C4-2B (cell line): ENCODE data around the gene NALF2.
A peak's percentile ranks its signal among the peaks of the same experiment; 100 is the strongest.

ENCODE experiments used
- H3K27ac ChIP-seq: fragments of 450-650 bp; 2 replicates; pipeline ENCODE4 v1.5.1; 2017
- ZFX ChIP-seq: fragments of 450-650 bp; IDR thresholded peaks from 2 replicates; pipeline ENCODE4 v1.6.1; 2017
- TF ChIP-seq, protein P1 (sequence below): fragments of 450-650 bp; conservative IDR thresholded peaks from 2 replicates; pipeline ENCODE4 v1.5.1; 2017; ENCODE audit warnings: mild to moderate bottlenecking

The NALF2 gene

DNA sequence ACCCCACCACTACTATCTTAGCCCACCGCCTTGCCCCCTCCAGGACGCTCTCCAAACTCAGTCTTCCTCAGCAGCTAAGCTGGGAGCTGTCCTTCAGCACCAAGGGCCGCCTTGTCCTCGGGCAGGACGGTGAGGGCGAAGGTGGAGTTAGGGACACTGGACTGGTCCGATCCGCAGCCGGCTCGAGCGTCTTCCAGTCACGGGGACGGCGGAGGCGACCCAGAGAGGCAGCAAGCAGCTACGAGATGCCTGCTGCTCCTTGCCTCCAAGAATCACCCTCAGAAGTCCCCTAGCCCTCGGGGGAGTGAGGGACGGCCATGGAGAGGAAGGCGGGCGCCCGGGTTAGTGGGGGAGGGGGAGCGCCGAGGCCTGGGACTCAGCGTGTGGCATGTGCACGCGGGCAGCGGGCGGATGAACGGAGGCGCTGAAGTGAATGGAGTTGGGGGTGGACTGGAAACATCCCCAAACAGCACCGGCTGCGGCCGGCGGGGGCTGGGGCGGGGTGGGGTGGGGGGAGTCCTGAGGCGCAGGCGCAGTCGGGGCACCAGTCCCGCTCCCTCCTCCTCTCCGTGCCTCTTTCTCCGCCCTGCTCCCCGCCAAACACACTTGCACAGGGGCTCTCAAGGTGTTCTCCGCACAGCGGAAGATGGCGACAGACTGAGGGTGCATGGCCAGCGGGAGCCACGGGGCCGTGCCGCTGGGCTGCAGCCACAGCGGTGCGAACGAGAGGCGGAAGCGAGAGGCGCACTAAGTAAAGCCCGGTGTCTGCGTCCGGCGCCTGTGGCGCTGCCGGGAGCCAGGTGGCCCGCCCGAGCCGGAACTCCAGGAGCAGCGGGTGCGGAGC, at the start of gene NALF2:
Gene NALF2, plus strand, starts transcription at position 545 of the 844 bp plus-strand sequence. CDS start 957 bp downstream, outside the sequence.
- peak within 1 kb of the TSS; percentile 91 for H3K27ac ChIP-seq

DNA sequence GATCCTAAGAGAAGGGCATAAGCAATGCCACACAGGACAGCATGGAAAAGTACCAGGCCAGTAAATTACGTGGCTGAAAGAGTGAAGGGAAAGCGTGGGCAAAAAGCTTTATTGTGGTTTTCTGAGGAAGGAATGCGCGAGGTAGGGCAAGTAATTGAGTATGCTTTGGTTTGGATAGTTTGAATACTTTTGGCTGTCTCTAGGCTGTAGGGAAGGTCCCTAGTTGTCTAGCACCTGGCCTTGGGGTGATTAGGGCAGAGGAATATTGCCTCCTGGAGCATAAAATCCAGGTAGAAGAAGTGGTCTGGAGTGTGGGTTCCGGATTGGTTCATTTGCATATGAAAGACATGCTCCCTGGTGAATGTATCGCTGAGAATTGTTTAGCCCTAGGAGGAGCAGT, 46.4 kb upstream of the NALF2 start:
- TF ChIP-seq, protein P1, sequence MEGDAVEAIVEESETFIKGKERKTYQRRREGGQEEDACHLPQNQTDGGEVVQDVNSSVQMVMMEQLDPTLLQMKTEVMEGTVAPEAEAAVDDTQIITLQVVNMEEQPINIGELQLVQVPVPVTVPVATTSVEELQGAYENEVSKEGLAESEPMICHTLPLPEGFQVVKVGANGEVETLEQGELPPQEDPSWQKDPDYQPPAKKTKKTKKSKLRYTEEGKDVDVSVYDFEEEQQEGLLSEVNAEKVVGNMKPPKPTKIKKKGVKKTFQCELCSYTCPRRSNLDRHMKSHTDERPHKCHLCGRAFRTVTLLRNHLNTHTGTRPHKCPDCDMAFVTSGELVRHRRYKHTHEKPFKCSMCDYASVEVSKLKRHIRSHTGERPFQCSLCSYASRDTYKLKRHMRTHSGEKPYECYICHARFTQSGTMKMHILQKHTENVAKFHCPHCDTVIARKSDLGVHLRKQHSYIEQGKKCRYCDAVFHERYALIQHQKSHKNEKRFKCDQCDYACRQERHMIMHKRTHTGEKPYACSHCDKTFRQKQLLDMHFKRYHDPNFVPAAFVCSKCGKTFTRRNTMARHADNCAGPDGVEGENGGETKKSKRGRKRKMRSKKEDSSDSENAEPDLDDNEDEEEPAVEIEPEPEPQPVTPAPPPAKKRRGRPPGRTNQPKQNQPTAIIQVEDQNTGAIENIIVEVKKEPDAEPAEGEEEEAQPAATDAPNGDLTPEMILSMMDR = no peak
- no peak for TF ChIP-seq ZFX
- no peak overlapping the region for H3K27ac ChIP-seq

More for the DNA sequence above, at the start of gene NALF2:
- no peak for TF ChIP-seq ZFX
- TF ChIP-seq, protein P1 = peak; percentile 28

DNA sequence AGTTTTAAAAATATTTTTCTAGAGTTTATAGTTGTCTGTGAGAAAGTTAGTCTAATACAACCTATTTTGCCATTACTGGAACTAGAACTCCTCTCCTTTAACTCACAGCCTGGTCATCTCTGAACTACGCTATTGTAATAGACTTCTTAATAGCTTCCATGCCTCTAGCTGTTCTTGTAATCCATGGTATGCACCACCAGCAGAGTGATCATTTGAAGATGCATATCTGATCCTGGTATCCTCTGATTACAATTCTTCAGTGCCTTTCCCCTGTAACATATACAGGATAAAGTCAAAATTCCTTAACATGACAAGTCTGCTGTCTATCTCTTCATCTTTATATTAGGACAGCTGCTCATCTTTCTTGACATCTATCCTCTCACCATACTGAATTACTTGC, 37.6 kb upstream of the NALF2 start:
- no peak overlapping the region for H3K27ac ChIP-seq
- TF ChIP-seq, protein P1 = no peak
- TF ChIP-seq ZFX = no peak

DNA sequence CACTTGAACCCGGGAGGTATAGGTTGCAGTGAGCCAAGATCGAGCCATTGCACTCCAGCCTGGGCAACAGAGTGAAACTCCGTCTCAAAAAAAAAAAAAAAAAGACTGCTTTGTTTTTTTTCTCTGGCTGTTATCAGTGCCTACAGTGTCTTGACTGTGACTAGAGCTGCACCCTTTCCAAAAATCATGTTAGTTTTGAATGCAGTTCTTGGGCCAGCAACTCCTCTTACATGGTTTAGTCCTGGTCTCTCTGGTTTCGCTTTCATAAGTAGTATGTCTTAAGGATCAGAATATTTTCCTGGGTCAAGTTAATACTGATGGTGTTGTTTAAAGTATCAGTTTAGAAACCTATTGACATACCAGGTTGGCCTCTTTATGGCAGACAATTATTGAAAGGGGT, 34.2 kb upstream of the NALF2 start:
- no peak for TF ChIP-seq ZFX
- TF ChIP-seq, protein P1 = no peak
- no peak overlapping the region for H3K27ac ChIP-seq

DNA sequence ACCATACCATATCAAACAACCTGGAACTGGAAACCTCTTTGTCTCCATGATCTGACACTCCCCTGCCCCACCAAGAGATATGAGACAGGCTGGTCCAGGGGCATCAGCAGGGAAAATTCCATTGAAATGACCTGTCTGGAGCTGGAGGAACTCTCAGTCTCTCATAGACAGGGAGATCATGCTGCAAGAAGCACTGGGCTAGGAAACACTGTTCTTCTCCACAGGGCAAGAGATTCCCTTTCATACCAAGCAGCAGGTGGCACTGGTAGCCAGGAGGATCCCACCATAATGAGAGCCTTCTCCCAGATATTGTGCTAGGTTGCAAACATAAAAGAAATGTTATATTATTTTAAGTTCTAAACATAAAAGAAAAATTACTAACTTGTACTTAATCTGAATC, 14.5 kb upstream of the NALF2 start:
- H3K27ac ChIP-seq = no peak overlapping the region
- TF ChIP-seq ZFX = no peak
- TF ChIP-seq, protein P1 = no peak

DNA sequence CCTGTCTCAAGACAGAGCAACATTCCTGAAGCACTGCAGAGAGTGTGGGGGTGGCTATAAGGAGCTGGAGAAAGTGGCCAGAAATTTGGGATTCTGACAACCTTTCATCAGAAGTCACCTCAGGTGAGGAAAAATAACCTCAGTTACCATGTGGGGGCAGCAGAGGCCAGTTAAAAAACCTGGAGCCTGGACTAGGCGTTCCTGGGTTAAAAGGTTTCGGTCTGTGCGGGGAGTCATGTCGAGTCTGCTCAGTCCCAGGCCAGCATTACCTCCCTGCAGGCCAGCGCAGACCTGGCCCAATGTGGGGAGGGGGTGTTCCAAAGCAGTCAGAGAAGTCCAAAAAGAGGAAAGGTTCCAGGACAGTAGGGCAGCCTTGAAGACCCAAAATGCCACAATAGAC, 10.9 kb upstream of the NALF2 start:
- no peak overlapping the region for H3K27ac ChIP-seq
- TF ChIP-seq, protein P1 = peak; percentile 52
- no peak for TF ChIP-seq ZFX

DNA sequence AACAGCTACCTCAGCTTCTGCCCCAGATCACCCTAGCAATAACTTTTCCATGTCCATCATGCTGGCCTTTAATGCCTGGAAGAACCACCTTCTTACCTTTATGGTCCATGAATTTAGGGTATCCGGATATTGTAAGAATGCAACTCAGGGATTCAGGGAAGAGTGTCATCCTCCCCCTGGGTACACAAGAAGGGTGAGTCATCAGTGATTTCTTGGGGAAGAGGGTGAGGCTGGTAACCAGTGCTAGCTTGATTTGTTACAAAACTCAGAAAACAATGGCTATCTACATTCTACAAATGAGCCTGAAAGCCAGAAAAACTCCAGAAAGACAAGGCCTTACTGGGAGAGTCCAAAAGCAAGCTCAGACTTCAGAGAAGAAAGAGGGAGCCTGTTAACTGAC, 10.4 kb upstream of the NALF2 start:
- no peak overlapping the region for H3K27ac ChIP-seq
- TF ChIP-seq, protein P1 = no peak
- no peak for TF ChIP-seq ZFX
